ENCODE data around the gene RAP1B. TPM values are rescaled to one million over a fixed set of nuclear protein-coding genes. Genes with fewer than 3 reads are reported as not detected.

The RAP1B gene
- total and polyA plus RNA-seq, 12 donors, result 74.6 to 302 (median 165) TPM

DNA sequence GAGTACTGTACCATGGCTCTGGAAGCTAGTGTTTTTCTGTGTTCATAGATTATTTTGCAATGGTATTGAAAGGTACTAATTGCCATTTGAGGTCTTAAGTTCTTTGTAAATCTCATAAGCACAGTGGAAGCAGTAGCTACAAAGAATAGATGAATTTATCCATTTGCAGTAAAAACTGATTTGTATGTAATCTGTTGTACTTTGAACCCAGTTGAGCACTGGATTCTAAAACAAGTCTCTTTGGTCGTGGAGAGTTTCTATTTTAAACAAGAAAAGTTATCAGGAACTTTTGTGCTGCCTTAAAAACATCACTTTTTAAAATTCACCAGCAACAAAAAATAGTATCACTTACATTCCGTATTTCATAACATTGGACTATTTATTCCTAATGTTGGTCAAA, 4.1 kb downstream of the RAP1B start:
- peaks cover 51 to 74% of the 10 kb centered on the region in 2 donors for H3K4me1 ChIP-seq (replicated peaks in 1 of 2)
- intact Hi-C loops (cut with DNase I), result loop anchor here in 1 of 2 donors (5.0 to 10.0 kb wide), 2 partner anchors 70 to 252 kb away; partner anchors contain the start of gene NUP107
- H3K27me3 ChIP-seq, result no peaks in the 10 kb centered on the region
- WGBS, 4 donors, result 18 to 30% (median 23%) methylated on average over 2 of the region's 2 CpGs
- peak overlapping the region in 1 of 5 donors; percentile 6 for H3K27ac ChIP-seq
- no peak for DNase-seq
- no peaks in the 10 kb centered on the region for H3K36me3 ChIP-seq (replicated peaks in 1 of 2)
- peak overlapping the region in 1 of 4 donors; percentile 23 for H3K4me3 ChIP-seq
- no peak for TF ChIP-seq POLR2A (IDR thresholded peaks at IDR 0.05)
- TF ChIP-seq, protein P1, sequence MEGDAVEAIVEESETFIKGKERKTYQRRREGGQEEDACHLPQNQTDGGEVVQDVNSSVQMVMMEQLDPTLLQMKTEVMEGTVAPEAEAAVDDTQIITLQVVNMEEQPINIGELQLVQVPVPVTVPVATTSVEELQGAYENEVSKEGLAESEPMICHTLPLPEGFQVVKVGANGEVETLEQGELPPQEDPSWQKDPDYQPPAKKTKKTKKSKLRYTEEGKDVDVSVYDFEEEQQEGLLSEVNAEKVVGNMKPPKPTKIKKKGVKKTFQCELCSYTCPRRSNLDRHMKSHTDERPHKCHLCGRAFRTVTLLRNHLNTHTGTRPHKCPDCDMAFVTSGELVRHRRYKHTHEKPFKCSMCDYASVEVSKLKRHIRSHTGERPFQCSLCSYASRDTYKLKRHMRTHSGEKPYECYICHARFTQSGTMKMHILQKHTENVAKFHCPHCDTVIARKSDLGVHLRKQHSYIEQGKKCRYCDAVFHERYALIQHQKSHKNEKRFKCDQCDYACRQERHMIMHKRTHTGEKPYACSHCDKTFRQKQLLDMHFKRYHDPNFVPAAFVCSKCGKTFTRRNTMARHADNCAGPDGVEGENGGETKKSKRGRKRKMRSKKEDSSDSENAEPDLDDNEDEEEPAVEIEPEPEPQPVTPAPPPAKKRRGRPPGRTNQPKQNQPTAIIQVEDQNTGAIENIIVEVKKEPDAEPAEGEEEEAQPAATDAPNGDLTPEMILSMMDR (IDR thresholded peaks at IDR 0.05), result no peak
- no peaks in the 10 kb centered on the region for H3K9me3 ChIP-seq (replicated peaks in 1 of 3)

DNA sequence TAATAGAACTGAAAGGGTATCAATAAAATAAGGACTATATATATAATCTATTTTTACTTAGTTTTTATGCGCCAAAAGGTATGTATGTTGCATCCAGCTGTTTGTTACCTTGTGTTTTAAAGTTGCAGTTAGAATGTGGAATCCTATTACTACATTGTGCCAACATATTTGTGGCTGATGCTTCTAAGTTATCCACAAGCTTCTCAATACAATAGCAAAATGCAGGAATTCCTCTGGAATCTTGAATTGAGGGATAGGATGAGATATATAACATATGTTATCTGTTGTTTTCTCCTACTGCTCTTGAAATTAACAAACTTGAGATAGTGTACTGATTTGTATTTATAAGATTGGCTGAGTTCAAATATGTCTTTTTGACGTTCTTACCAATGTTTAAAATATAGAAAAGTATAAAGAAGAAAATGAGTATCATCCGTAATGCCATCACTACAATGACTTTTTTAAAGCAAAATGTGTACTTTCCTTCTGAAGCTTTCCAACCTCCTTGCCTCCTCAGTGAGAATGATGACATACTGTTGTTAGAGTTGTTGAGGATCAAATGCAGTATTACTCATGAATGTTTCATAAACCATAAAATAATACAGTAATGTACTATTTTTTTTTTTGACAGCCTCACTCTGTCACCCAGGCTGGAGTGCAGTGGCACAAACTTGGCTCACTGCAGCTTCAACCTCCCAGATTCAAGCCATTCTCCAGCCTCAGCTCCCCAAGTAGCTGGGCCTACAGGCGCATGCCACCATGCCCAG, 6.6 kb downstream of the RAP1B start:
- Histone ChIP-seq H3K4me1 (replicated peaks in 1 of 2) (peaks cover 75 to 96% of the 10 kb centered on the region in 2 donors), H3K27ac (peak overlapping the region in 2 of 5 donors; percentile 4 to 29), H3K27me3 (no peaks in the 10 kb centered on the region), H3K9me3 (replicated peaks in 1 of 3) (no peaks in the 10 kb centered on the region), H3K36me3 (replicated peaks in 1 of 2) (no peaks in the 10 kb centered on the region), H3K4me3 (no peak overlapping the region)
- no peak for DNase-seq
- 69 to 74% (median 72%) methylated on average over 4 of the region's 4 CpGs for WGBS, 4 donors
- intact Hi-C loops (cut with DNase I), result loop anchor here in 1 of 2 donors (10.0 kb wide), 1 partner anchor 67 kb away; the partner anchor contains the start of gene NUP107
- TF ChIP-seq POLR2A (IDR thresholded peaks at IDR 0.05), result peak in 1 of 2 donors; percentile 28
- TF ChIP-seq, protein P1 (IDR thresholded peaks at IDR 0.05), result no peak

DNA sequence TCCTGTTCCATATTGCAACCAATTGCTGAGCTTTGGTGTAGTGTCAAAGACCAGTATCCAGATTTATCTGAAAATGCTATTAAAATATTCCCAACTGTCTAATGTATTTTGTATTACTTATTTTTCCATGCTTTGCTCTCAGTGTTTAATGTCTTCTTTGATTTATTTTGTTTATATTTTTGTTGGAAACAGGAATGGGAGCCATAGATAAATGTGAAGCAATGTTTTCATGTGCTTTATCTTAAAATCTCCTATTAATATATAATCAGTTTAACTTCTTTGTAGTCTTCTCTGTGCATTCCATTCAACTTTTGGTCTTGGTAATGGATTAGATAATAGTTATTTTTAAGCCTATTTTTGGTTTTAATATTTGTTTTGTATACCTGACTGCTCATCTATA, 8.8 kb downstream of the RAP1B start:
- Histone ChIP-seq H3K4me1 (replicated peaks in 1 of 2) (peaks cover 63 to 96% of the 10 kb centered on the region in 2 donors), H3K27ac (no peak overlapping the region), H3K36me3 (replicated peaks in 1 of 2) (no peaks in the 10 kb centered on the region), H3K9me3 (replicated peaks in 1 of 3) (no peaks in the 10 kb centered on the region), H3K4me3 (no peak overlapping the region), H3K27me3 (no peaks in the 10 kb centered on the region)
- TF ChIP-seq, protein P1 (IDR thresholded peaks at IDR 0.05), result no peak
- no peak for TF ChIP-seq POLR2A (IDR thresholded peaks at IDR 0.05)
- intact Hi-C loops (cut with DNase I), result loop anchor here in 1 of 2 donors (10.0 kb wide), 1 partner anchor 65 kb away; the partner anchor contains the start of gene NUP107
- DNase-seq, result no peak

DNA sequence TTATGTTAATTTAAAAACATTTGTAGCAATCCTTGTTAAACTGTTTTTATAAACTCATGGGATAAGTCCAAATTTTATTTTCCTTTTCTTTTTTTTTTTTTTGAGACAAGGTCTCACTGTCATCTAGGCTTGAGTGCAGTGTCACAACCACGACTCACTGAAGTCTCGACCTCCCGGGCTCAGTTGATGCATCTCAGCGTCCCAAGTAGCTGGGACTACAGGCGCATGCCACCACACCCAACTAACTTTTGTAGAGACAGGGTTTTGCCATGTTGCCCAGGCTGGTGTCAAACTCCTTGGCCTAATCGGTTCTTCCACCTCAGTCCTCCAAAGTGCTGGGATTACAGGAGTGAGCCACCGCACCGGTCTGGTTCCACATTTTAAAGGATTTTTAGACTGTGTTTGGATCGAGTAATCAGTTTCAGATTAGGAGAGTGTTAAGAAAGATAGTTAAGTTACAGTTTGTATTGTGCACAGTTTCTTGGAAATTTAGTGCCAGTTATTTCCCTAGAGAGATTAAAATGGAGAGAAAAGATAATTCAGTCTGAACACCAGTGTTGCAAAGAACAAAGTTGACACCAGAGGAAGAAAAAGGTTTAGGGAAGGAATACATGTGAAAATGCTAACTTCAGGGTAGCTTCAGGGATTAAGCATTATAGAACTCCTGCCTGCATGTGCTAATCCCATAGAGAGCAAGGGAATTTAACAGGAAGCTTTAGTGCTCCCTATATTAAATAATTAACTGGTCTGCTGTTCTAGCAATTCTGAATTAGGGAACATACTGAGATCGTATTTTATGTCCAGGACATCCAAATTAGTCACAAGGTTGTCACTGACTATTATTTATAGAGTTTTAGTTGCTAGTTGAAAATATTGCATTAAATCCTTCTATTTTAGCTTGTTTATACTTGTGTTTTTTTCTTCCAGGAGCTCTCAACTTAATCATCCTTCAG, 10.1 kb downstream of the RAP1B start:
- WGBS, 4 donors, result 62 to 69% (median 64%) methylated on average over 9 to 10 of the region's 10 CpGs
- intact Hi-C loops (cut with DNase I), result no loop called here
- Histone ChIP-seq H3K4me3 (no peak overlapping the region), H3K27ac (peak overlapping the region in 3 of 5 donors; percentile 19 to 27 (median 23)), H3K27me3 (no peaks in the 10 kb centered on the region), H3K36me3 (replicated peaks in 1 of 2) (no peaks in the 10 kb centered on the region), H3K9me3 (replicated peaks in 1 of 3) (no peaks in the 10 kb centered on the region), H3K4me1 (replicated peaks in 1 of 2) (peaks cover 53 to 89% of the 10 kb centered on the region in 2 donors)
- no peak for TF ChIP-seq POLR2A (IDR thresholded peaks at IDR 0.05)
- TF ChIP-seq, protein P1 (IDR thresholded peaks at IDR 0.05), result no peak
- no peak for DNase-seq

Data from adrenal gland (tissue), 12 donors.